Measurements from ENCODE around the gene ST6GALNAC6. TPM values are rescaled to one million over a fixed set of nuclear protein-coding genes. Genes with fewer than 3 reads are reported as not detected.

The ST6GALNAC6 gene
- polyA plus RNA-seq, 1 donor from 2014 or later, result 44.2 TPM

GRCh38 chr9:127848756-127849504 lies 50.5 kb downstream of the ST6GALNAC6 start:
- no peaks in the 10 kb centered on the region for H3K79me2 ChIP-seq (replicated peaks; ENCODE audit: insufficient read depth, low read length)
- H3K9me3 ChIP-seq (ENCODE audit: low read length), result no peaks in the 10 kb centered on the region
- H3K27me3 ChIP-seq (ENCODE audit: insufficient read depth, low read depth, low read length), result no peaks in the 10 kb centered on the region
- no peak overlapping the region for H3K9ac ChIP-seq (ENCODE audit: low read length)
- no peaks in the 10 kb centered on the region for H3K36me3 ChIP-seq (ENCODE audit: insufficient read depth, low read length)
- H3K4me3 ChIP-seq (ENCODE audit: low read length), result no peak overlapping the region
- no peak overlapping the region for H3K27ac ChIP-seq (ENCODE audit: low read length)
- no peaks in the 10 kb centered on the region for H4K20me1 ChIP-seq (ENCODE audit: insufficient read depth)
- no peak overlapping the region for H2AFZ ChIP-seq (ENCODE audit: low read depth, low read length)
- H3F3A ChIP-seq (ENCODE audit: insufficient read depth, low read length, poor library complexity, severe bottlenecking), result no peaks in the 10 kb centered on the region
- no peak overlapping the region for H3K4me2 ChIP-seq (ENCODE audit: low read length)
- TF ChIP-seq EP300 (conservative IDR thresholded peaks at IDR 0.05; ENCODE audit: poor library complexity, severe bottlenecking) (no peak), EZH2 (IDR thresholded peaks at IDR 0.05; ENCODE audit: borderline replicate concordance, insufficient read depth, low read length, poor library complexity, severe bottlenecking) (no peak), RAD21 (conservative IDR thresholded peaks at IDR 0.05) (no peak), SMC3 (conservative IDR thresholded peaks at IDR 0.05; ENCODE audit: poor library complexity) (no peak), POLR2AphosphoS5 (IDR thresholded peaks at IDR 0.05) (no peak), TAF1 (IDR thresholded peaks at IDR 0.05; ENCODE audit: low read depth) (no peak), MXI1 (conservative IDR thresholded peaks at IDR 0.05; ENCODE audit: poor library complexity, severe bottlenecking) (no peak)
- TF ChIP-seq, protein P1, sequence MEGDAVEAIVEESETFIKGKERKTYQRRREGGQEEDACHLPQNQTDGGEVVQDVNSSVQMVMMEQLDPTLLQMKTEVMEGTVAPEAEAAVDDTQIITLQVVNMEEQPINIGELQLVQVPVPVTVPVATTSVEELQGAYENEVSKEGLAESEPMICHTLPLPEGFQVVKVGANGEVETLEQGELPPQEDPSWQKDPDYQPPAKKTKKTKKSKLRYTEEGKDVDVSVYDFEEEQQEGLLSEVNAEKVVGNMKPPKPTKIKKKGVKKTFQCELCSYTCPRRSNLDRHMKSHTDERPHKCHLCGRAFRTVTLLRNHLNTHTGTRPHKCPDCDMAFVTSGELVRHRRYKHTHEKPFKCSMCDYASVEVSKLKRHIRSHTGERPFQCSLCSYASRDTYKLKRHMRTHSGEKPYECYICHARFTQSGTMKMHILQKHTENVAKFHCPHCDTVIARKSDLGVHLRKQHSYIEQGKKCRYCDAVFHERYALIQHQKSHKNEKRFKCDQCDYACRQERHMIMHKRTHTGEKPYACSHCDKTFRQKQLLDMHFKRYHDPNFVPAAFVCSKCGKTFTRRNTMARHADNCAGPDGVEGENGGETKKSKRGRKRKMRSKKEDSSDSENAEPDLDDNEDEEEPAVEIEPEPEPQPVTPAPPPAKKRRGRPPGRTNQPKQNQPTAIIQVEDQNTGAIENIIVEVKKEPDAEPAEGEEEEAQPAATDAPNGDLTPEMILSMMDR (IDR thresholded peaks at IDR 0.05; ENCODE audit: poor library complexity, severe bottlenecking), result no peak
- TF ChIP-seq, protein P2, sequence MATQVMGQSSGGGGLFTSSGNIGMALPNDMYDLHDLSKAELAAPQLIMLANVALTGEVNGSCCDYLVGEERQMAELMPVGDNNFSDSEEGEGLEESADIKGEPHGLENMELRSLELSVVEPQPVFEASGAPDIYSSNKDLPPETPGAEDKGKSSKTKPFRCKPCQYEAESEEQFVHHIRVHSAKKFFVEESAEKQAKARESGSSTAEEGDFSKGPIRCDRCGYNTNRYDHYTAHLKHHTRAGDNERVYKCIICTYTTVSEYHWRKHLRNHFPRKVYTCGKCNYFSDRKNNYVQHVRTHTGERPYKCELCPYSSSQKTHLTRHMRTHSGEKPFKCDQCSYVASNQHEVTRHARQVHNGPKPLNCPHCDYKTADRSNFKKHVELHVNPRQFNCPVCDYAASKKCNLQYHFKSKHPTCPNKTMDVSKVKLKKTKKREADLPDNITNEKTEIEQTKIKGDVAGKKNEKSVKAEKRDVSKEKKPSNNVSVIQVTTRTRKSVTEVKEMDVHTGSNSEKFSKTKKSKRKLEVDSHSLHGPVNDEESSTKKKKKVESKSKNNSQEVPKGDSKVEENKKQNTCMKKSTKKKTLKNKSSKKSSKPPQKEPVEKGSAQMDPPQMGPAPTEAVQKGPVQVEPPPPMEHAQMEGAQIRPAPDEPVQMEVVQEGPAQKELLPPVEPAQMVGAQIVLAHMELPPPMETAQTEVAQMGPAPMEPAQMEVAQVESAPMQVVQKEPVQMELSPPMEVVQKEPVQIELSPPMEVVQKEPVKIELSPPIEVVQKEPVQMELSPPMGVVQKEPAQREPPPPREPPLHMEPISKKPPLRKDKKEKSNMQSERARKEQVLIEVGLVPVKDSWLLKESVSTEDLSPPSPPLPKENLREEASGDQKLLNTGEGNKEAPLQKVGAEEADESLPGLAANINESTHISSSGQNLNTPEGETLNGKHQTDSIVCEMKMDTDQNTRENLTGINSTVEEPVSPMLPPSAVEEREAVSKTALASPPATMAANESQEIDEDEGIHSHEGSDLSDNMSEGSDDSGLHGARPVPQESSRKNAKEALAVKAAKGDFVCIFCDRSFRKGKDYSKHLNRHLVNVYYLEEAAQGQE (IDR thresholded peaks at IDR 0.05; ENCODE audit: borderline replicate concordance), result no peak
- H3K9me2 ChIP-seq (ENCODE audit: insufficient read depth, low read length), result no peaks in the 10 kb centered on the region

DNA sequence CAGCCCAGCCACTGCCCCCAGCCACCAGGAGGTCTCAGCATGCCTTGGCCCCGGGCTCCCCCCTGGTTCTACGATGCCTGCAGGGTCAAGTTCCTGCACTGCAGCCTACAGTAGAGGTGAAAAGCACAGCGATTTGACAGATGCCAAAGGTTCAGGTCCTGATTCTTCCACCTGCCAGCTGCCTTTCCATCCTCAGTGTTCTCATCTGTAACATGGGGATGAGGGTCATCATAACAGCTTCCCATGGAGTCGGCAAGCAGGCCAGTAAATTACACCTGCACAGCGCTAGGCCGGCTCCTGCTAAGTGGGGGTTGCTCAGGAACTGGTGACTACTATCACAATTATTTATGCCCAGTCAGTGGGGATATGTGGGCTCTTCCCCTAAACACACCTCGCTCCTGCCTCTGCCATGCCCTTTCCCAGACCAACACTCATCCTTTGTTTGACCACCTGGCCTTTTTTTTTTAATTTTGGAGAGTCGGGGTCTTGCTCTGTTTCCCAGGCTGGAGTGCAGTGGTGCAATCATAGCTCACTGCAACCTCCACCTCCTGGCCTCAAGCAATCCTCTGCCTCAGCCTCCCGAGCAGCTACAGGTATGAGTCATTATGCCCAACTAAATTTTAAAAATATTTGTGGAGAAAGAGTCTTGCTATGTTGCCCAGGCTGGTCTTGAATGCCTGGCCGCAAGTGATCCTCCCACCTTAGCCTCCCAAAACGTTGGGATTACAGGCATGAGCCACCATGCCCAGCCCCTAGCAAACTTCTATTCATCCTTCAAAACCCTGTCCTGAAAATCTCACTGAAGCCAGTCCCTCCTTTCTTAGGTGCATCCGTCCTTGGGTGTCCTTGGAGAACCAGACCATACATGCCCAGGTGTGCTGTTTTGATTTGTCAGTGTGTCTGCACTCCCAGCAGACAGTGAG lies 51.3 kb downstream of the ST6GALNAC6 start:
- Histone ChIP-seq H2AFZ (ENCODE audit: low read depth, low read length) (no peak overlapping the region), H3K9me2 (ENCODE audit: insufficient read depth, low read length) (no peaks in the 10 kb centered on the region), H3K36me3 (ENCODE audit: insufficient read depth, low read length) (no peaks in the 10 kb centered on the region), H4K20me1 (ENCODE audit: insufficient read depth) (no peaks in the 10 kb centered on the region), H3K27me3 (ENCODE audit: insufficient read depth, low read depth, low read length) (no peaks in the 10 kb centered on the region), H3K4me3 (ENCODE audit: low read length) (no peak overlapping the region), H3K9me3 (ENCODE audit: low read length) (no peaks in the 10 kb centered on the region), H3K79me2 (replicated peaks; ENCODE audit: insufficient read depth, low read length) (no peaks in the 10 kb centered on the region), H3K9ac (ENCODE audit: low read length) (no peak overlapping the region), H3K27ac (ENCODE audit: low read length) (no peak overlapping the region), H3F3A (ENCODE audit: insufficient read depth, low read length, poor library complexity, severe bottlenecking) (no peaks in the 10 kb centered on the region), H3K4me2 (ENCODE audit: low read length) (no peak overlapping the region)
- TF ChIP-seq EZH2 (IDR thresholded peaks at IDR 0.05; ENCODE audit: borderline replicate concordance, insufficient read depth, low read length, poor library complexity, severe bottlenecking) (no peak), RAD21 (conservative IDR thresholded peaks at IDR 0.05) (no peak), MXI1 (conservative IDR thresholded peaks at IDR 0.05; ENCODE audit: poor library complexity, severe bottlenecking) (no peak), EP300 (conservative IDR thresholded peaks at IDR 0.05; ENCODE audit: poor library complexity, severe bottlenecking) (no peak), SMC3 (conservative IDR thresholded peaks at IDR 0.05; ENCODE audit: poor library complexity) (no peak), POLR2AphosphoS5 (IDR thresholded peaks at IDR 0.05) (no peak), TAF1 (IDR thresholded peaks at IDR 0.05; ENCODE audit: low read depth) (no peak)
- TF ChIP-seq, protein P2 (IDR thresholded peaks at IDR 0.05; ENCODE audit: borderline replicate concordance), result no peak
- TF ChIP-seq, protein P1 (IDR thresholded peaks at IDR 0.05; ENCODE audit: poor library complexity, severe bottlenecking), result no peak

Data from neural cell (in vitro differentiated cells).